NCI-H2196 treated with DMSO at 0.1 percent for 48 hours (cell line): ENCODE measurements around the gene SMOC1.

Source experiments
- DNase-seq: peaks from one replicate; lab custom pipeline; 2025; ENCODE audit not compliant: unreplicated experiment; lab: John Stamatoyannopoulos, UW

Gene SMOC1

DNA sequence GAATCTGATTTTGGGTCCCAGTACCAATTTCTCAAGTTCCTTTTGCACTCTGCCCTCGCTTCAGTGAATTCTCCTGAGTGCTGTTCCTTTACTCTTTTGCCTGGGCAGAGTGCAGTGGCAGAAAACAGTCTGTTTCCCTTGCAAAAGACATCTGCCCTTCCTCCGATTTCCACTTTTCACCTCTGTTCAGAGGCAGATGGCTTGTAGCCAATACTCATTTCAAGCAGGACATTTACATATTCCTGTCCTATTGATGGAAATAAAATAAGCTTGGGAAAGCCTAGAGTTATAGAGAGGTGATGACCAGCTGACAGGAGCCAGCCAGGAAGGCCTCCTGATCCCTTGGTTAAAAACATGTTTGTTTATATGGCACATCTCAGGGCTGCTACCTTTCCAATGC lies 198.5 kb downstream of the SMOC1 start:
- DNase-seq: no peak

DNA sequence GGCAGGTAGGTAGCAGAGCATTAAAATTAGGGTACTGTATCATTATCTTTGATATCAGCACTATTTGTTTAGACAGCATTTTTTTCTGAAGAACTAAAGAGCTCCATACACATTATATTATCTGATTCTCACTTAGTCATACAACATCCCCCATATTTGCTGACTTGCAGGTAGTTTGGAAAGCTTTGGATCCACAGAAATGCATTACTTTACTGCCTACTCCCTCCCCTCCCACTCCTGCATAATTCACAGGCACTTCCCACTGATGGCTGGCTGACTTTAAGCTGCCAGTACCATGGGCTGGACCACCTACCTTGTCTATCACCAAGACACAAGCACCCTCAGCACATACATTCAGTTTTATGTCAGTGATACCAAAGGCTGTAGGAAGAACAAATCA lies 199.1 kb downstream of the SMOC1 start:
- no peak for DNase-seq

DNA sequence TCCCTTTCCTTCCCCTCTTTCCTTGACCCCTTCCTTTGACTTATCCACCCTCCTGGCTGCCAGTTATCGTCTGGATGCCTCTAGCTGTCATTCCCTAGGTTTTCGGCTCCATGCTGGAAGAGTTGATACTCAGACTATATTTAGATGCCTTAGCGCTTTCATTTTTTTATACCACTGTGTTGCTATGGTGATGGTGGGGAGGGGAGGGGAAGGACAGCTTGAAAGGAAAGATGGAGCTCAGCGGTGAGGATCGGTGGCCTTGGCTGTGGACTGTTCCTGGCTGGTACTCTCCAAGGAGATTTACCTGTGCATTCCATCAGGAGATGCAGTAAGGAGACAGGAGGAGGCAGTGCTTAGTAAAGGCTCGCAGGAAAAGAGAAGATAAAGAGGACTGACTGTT lies 200.9 kb downstream of the SMOC1 start:
- DNase-seq: no peak
